GM12801 (cell line): ENCODE data around the gene KCTD1.

ENCODE experiments used
- TF ChIP-seq, protein P1 (sequence below): IDR thresholded peaks from one replicate; pipeline ENCODE4 v1.5.1; 2011; ENCODE audit warnings: control low read depth; ENCODE audit not compliant: insufficient read length; ENCODE audit errors: extremely low read depth

KCTD1 gene

DNA sequence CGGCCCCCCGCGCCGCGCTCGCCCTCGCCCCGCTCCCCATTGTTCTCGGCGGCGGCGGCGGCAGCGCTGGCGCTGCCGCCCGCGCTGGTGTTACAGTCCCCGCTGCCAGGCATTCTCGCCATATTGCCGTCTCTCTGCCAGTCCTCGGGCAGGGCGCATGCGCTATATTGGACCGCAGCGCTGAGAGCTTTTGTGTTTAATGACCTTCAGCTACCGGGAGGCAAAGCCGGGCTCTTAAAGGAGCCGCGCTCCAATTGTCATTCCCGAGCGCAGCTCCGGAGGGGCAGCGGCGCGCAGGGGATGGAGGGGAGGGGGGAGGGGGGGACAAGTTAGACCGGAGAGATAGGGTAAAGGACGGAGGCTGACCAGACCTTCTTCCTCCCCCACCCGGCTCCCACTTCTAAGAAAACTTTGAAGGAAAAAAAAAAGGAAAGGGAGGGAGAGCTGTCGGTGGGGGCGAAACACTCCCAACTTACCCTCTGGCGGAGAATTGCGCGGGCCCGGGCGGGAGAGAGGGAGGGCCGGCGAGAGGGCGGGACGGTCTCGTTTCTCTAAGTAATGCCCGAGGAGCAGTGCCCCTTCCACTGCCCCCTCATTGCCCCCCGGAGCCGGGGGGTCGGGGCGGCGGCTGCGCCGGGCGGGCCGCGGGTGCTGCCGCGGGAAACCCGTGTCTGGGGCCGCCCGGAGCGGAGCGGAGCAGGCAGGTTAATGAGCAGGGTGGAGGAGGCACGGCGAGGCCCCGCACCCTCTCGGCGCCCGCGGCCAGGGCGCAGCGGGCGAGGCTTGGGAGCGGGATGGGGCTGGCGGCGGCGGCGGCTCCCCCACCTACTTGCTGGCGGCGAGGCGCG, at the start of gene KCTD1:
Gene KCTD1 (minus strand): TSS at position 139 of the 848 bp plus-strand sequence. CDS start 17 bp downstream, at position 122.
- TF ChIP-seq, protein P1, sequence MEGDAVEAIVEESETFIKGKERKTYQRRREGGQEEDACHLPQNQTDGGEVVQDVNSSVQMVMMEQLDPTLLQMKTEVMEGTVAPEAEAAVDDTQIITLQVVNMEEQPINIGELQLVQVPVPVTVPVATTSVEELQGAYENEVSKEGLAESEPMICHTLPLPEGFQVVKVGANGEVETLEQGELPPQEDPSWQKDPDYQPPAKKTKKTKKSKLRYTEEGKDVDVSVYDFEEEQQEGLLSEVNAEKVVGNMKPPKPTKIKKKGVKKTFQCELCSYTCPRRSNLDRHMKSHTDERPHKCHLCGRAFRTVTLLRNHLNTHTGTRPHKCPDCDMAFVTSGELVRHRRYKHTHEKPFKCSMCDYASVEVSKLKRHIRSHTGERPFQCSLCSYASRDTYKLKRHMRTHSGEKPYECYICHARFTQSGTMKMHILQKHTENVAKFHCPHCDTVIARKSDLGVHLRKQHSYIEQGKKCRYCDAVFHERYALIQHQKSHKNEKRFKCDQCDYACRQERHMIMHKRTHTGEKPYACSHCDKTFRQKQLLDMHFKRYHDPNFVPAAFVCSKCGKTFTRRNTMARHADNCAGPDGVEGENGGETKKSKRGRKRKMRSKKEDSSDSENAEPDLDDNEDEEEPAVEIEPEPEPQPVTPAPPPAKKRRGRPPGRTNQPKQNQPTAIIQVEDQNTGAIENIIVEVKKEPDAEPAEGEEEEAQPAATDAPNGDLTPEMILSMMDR = no peak

DNA sequence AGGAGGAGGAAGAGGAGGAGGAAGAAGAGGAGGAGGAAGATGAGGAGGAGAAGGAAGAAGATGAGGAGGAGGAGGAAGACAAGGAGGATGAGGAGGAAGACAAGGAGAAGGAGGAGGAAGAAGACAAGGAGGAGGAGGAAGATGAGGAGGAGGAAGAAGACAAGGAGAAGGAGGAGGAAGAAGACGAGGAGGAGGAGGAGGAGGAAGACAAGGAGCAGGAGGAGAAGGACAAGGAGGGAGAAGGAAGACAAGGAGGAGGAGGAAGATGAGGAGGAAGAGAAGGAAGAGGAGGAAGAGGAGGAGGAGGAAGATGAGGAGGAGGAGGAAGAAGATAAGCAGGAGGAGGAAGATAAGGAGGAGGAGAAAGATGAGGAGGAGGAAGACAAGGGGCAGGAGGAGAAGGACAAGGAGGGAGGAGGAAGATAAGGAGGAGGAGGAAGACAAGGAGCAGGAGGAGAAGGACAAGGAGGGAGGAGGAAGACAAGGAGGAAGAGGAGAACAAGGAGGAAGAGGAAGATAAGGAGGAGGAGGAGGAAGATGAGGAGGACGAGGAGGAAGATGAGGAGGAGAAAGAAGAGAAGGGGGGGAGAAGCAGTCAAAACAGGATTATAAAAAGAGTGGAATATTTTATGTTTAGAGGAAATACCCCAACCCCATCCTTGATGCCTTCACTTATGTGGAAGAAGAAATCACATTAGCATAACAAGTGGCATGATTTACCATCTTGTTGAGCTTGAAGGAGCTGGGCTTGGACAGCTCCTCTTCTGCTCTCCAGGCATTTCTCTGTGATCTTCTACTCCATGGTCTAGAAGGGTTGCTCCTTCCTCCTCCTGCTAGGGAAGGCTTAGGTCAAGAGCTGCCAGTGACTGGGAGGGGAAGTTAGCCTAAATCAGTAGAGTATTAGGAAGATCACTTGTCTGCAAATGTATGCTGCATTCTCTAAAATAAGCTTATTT, 45.3 kb upstream of the KCTD1 start:
- TF ChIP-seq, protein P1 = no peak

DNA sequence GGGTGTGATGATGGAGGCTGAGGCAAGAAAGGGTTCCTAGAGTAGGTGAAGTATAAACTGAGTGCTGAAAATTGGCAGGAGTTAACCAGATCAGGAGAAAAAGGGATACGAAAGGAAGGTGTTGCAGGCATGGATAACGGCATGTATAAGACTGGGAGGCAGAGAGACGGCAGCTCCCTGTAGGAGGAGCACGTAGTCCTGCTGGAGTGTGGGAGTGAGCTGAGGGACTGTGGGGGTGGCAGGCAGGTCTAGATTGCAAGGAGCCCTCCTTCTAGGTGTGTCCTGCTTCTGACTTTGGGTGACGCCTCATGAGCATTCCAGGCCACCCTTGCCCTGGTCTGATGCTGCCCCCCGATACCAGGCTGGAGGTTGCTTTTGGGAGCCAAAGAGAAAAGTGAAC, 36.4 kb upstream of the KCTD1 start:
- TF ChIP-seq, protein P1 = no peak

DNA sequence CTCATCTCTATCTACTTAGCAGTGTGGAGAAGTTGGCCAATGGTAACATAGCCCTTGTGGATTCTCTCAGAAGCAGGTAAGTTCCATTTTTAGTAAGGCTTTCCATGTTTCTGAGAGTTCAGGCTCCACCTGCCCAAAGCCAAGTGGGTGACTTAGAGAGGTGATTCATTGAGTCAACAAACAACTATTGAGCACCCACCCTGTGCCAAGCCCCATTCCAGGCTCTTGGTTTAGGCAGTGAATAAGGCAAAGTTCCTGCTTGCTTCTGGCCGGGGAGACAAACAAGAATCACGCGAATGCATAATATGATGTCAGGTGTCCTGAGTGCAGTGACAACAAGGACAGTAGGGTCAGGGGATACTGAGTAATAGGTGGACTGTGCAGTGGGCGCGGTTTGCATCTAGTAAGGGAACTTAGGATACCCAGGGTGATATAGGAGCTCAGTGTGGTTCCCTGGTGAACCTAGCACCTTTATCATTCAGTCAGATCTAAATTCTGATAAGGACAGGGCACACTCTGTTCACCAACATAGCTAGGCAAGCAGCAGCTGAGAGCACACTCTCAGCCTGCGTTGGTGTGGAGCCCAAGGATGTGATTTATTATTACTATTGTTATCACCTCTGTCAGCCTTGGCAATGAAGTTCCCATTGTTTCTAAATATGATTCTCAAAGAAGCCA, 31.7 kb upstream of the KCTD1 start:
- TF ChIP-seq, protein P1 = no peak

DNA sequence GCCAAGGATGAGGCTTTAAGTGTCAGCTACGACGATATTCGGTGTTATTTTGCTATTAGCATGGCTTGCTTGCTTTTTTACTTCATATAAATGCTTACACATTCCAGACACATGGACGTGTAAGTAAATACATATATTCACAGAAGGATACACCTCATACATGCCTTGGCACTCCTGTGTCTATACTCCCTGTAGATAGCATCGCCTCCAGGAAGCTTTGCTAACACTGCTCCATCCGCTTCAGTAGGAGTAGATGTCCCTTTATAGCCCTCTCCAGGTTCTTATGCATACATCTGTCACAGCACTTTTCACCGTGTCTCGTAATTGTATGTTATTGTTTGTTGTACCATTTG, 27.5 kb upstream of the KCTD1 start:
- TF ChIP-seq, protein P1 = no peak

DNA sequence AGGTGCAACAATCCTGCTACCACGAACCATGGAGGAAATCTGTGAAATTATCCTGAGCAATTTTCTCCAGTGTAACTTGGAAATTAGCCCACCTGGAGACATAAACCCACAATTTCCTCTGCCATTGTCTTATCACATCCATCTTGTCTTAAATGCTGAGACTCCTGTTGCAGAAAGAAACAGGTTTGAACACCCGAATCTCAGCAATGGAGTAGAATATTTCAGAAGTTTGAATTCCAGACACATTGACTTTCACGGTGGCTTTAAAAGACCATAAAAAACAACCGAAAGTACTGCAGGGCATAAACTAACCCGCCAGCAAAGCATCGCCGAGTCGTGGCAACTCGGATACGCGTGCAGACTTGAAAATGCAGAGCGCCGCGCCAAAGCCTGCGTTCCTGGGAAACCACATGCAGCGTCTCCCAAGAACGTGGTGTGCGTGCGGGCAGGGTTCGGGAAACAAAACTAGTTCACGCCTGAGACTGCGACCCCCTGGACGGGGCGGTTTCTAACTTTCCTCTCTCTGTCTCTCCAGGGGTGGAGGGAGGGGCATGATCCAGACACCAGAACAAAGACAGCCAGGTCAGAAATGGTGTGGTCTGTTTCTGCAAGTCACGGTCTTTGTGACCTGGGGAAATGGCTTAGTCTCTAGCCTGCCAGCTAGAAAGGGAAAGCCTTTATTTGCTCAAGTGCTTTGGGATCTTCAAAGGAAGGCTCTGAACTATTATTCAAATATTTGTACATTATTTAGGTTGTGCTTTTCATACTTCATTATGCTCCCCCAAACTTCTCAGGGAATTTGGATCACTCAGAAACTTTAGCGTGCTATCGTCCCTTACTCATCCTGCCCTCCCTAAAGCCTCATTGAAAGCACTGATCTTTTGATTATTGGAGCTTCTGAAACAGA, 26.9 kb upstream of the KCTD1 start:
- TF ChIP-seq, protein P1 = no peak
